ENCODE data around the gene NCKAP5.

Gene NCKAP5

DNA sequence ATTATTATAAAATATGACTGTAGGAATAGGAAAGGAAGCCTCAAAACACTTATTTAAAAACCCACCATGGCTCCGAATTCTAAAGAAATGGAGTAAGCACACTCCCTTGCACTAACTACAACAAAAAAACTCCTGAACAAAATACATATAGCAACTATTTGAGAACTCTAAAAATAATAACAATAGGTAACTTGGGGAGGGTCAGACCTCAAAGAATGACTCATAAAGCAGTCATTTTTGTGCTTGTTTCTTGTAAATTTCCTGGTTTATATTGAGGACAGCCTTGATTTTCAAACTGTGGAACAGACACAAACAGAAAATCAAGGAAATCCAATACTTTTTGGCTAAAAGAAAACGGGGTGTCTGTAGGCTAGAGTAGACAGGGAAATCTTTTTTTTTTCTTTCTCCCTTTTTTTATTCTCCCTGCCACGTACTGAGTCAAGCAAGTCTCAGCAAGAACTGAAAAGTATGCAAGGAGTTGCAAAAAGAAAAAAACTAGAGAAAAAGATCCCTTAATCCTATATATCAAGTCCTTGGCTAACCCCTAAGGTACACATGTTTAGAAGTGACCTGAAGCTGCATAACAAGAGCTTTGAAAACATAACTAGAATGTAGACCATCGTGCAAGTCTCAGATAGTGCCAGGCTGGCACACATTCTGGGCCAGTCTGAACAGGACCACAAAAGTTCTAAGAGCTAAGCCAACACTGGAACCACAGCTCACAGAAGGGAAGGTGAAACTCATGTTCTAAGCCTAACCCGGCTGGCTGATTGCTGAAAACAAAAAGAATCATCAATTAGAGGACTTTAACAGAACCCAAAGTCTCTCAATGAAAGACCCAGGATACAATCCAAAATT is 495.2 kb downstream of the NCKAP5 start:
- TF ChIP-seq, protein P1, sequence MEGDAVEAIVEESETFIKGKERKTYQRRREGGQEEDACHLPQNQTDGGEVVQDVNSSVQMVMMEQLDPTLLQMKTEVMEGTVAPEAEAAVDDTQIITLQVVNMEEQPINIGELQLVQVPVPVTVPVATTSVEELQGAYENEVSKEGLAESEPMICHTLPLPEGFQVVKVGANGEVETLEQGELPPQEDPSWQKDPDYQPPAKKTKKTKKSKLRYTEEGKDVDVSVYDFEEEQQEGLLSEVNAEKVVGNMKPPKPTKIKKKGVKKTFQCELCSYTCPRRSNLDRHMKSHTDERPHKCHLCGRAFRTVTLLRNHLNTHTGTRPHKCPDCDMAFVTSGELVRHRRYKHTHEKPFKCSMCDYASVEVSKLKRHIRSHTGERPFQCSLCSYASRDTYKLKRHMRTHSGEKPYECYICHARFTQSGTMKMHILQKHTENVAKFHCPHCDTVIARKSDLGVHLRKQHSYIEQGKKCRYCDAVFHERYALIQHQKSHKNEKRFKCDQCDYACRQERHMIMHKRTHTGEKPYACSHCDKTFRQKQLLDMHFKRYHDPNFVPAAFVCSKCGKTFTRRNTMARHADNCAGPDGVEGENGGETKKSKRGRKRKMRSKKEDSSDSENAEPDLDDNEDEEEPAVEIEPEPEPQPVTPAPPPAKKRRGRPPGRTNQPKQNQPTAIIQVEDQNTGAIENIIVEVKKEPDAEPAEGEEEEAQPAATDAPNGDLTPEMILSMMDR (IDR thresholded peaks at IDR 0.05; ENCODE audit: borderline replicate concordance, control extremely low read depth, extremely low read depth, insufficient read depth, missing control alignments): no peak
- in situ Hi-C loops (cut with MboI; ENCODE audit: low sequenced_read_pairs, unreplicated experiment): no loop called here
- DNase-seq (ENCODE audit: low spot score): no peak

DNA sequence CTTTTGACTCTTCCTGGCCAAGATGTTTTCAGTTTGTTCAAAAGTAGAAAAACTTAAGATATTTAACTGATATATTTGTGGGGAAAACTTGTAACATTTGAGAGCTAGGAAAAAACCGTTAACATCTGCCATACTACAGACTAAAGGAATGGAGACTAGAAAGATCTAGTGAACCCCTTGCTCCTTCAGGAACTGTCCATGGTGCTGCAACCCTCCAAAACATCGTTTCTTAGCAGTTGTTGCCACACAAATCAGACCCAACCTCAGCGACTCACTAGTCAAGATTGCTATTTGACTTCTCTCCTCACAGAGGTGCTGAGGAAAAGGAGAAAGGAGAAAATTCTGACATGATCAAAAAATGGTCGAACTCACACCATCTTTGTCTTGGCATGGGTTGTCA is 504.5 kb downstream of the NCKAP5 start:
- DNase-seq (ENCODE audit: low spot score): no peak
- in situ Hi-C loops (cut with MboI; ENCODE audit: low sequenced_read_pairs, unreplicated experiment): no loop called here
- TF ChIP-seq, protein P1 (IDR thresholded peaks at IDR 0.05; ENCODE audit: borderline replicate concordance, control extremely low read depth, extremely low read depth, insufficient read depth, missing control alignments): no peak

DNA sequence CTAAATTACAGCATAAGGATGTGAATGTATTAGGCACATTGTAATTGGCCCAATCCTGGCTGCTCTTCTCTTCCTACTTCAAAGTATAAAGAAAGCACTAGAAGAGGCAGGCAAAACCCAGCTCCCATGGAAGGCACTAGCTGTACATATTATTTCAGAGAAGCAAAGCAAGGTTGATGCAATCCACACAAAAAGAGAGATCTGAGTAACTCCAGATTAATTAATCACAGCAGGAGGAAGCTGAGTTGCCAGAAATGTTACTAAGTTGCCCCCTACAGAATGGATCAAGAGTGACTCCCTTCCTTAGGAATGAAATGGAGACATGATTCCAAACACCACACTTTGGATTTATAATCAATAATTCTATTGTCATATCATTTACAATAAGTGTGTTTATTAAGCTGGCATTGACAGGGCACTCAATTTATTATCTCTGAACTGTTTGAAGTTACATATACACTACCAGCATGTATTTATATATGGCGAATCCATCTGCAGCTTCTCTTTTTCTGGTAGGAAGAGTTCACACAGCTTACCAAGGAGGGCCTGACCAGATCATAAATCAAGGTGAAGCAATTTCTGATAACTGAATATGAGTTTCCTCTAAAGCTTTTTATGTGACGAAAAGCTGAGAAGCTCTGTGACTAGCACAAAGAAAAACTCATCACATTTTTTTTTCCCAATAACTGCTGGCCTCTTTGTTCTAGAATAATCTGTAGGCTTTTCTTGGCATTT is 505.2 kb downstream of the NCKAP5 start:
- in situ Hi-C loops (cut with MboI; ENCODE audit: low sequenced_read_pairs, unreplicated experiment): no loop called here

DNA sequence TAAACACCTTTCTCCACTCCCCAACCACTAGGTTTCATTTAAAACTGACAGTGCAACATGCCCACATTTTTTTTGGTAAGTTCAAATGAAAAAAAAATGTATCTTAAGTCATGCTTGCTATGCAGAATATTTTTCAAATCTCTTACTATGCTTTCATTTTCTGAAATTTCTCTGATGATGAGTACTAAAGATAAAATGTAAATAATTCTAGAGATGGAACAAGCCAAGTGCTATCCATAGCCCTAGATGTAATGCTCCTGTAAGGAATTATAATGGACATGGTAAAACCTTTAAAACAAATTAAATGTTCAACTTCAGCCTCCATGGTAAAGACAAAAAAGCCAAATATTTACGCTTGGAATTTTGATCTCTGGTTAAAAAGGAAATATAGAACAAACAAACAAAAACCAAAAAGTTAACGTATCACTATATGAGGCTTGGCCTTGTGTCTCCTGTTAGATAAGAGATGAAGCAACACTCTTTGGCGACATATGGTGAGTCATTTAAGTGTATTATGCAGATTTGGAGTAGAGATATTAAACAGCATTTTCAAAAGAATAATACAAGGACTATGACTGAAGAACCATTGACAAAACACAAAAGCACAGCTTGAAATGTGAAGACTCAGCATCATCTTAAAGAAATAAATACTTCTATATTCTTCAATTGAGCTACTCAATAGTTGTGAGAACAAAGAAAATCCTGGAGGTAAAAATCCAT is 506.2 kb downstream of the NCKAP5 start:
- in situ Hi-C loops (cut with MboI; ENCODE audit: low sequenced_read_pairs, unreplicated experiment): no loop called here
- DNase-seq (ENCODE audit: low spot score): no peak
- TF ChIP-seq, protein P1 (IDR thresholded peaks at IDR 0.05; ENCODE audit: borderline replicate concordance, control extremely low read depth, extremely low read depth, insufficient read depth, missing control alignments): no peak

More for the DNA sequence above, 505.2 kb downstream of the NCKAP5 start:
- TF ChIP-seq, protein P1 (IDR thresholded peaks at IDR 0.05; ENCODE audit: borderline replicate concordance, control extremely low read depth, extremely low read depth, insufficient read depth, missing control alignments): no peak
- DNase-seq (ENCODE audit: low spot score): no peak

DNA sequence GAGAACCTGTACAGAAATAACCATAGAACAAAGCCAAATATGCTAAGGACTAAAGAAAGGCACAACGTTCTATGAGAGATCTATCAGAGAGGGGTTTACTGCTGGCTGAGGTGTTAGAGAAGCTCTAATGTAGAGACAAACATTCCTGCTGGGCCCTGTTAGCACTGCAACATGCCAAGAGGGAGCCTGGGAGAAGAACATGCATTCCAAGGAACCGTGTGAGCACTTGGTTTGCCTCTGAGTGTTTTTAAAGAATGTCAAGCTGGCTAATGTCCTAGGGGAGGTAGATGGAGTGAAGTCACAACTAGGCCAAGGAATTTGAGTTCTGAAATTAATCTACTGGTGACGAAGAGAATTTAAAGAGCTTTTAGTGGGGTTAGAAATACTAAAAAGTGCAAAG is 514.0 kb downstream of the NCKAP5 start:
- no peak for DNase-seq (ENCODE audit: low spot score)
- in situ Hi-C loops (cut with MboI; ENCODE audit: low sequenced_read_pairs, unreplicated experiment): no loop called here
- TF ChIP-seq, protein P1 (IDR thresholded peaks at IDR 0.05; ENCODE audit: borderline replicate concordance, control extremely low read depth, extremely low read depth, insufficient read depth, missing control alignments): no peak

DNA sequence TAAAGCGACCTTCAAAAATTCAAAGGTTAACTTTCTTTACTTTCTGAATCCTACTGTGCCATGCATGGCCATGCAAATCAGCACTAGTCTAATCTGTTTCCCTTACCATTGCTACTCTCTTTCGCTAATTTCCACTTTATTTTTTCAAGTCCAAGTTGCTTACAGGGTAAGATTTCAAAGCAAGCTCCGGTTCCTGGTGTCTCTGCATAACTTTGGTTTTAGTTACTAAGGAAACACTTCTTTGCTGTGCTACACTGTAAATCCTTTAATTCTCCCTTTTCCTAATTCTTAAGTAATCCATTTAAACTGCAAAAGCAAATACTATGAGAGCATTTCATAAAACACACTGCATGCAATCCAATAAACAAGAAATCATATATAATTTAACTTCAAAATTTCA is 514.7 kb downstream of the NCKAP5 start:
- TF ChIP-seq, protein P1 (IDR thresholded peaks at IDR 0.05; ENCODE audit: borderline replicate concordance, control extremely low read depth, extremely low read depth, insufficient read depth, missing control alignments): no peak
- in situ Hi-C loops (cut with MboI; ENCODE audit: low sequenced_read_pairs, unreplicated experiment): no loop called here
- DNase-seq (ENCODE audit: low spot score): no peak
